HCT116 (cell line): ENCODE results near the gene DNAJC16. TPM values are rescaled to one million over a fixed set of nuclear protein-coding genes. Genes with fewer than 3 reads are reported as not detected.

Experiments used
- ATAC-seq: fragments of 200-7000 bp; cut with Tn5 transposase; 2 replicates; pipeline ENCODE4 v1.9.1; 2020; ENCODE audit warnings: mild to moderate bottlenecking, moderate library complexity
- BruUV-seq: library from RNA; stranded (reverse); fragments of 400-500 nt; replicated peaks from 2 replicates; lab custom pipeline; 2021; lab: Mats Ljungman, UMichigan
- CTCF ChIA-PET: fragments of 300-600 bp; sonication (Branson Sonifier 250); formaldehyde crosslinking; loops from one replicate; lab custom pipeline; 2021; ENCODE audit warnings: antibody characterized with exemption; lab: Charles Lee
- POLR2A ChIA-PET: fragments of 300-600, 350-600 bp; sonication (Branson Sonifier 250); formaldehyde crosslinking; loops from one replicate; lab custom pipeline; 2021; ENCODE audit warnings: antibody characterized with exemption; lab: Charles Lee
- RAD21 ChIA-PET, 2 experiments: fragments of 300-600 bp; sonication (Branson Sonifier 250); formaldehyde crosslinking; loops; one replicate each; lab custom pipeline; 2023; ENCODE audit warnings: low total read pairs in 2 of 2; ENCODE audit not compliant: uncharacterized antibody in 2 of 2, unreplicated experiment in 2 of 2, low non-redundant PET in 1 of 2; lab: Charles Lee
- DNase-seq: peaks from one replicate; pipeline ENCODE4 v3.0.0-alpha.2; 2010; ENCODE audit warnings: low read depth, low spot score
- H2AFZ ChIP-seq: fragments of 200-600 bp; shearing (Covaris generic), sonication (generic); 2 replicates; pipeline ENCODE4 v1.6.1; 2017; ENCODE audit warnings: low read depth, mixed run types, mixed read lengths, antibody characterized with exemption, low read length; ENCODE audit not compliant: poor library complexity, severe bottlenecking
- H3K27ac ChIP-seq: 2 replicates; pipeline ENCODE4 v1.5.1; 2012; ENCODE audit warnings: low read depth, low read length
- H3K27me3 ChIP-seq: fragments of 200-600 bp; sonication (generic); 2 replicates; pipeline ENCODE4 v1.6.1; 2016; ENCODE audit warnings: mixed run types, low read length, mixed read lengths; ENCODE audit not compliant: insufficient read depth
- H3K36me3 ChIP-seq, 2 experiments: fragments of 200-500 bp in 1 of 2; fragments of 200-600 bp in 1 of 2; sonication (Bioruptor generic) in 1 of 2; sonication (generic) in 1 of 2; 2 replicates each; pipeline versions ENCODE4 v1.5.1 to v1.6.1; 2014 to 2016; ENCODE audit warnings: low read length in 2 of 2, inconsistent platforms in 1 of 2, mixed read lengths in 1 of 2, mixed run types in 1 of 2; ENCODE audit not compliant: insufficient read depth in 2 of 2, control insufficient read depth in 1 of 2
- H3K4me1 ChIP-seq, 2 experiments: fragments of 200-600 bp in 1 of 2; sonication (generic) in 1 of 2; 2 replicates each; pipeline versions ENCODE4 v1.5.1 to v1.6.1; 2012 to 2017; ENCODE audit warnings: low read length in 2 of 2, inconsistent platforms in 1 of 2, mild to moderate bottlenecking in 1 of 2, mixed read lengths in 1 of 2, mixed run types in 1 of 2, moderate library complexity in 1 of 2; ENCODE audit not compliant: insufficient read depth in 2 of 2, control insufficient read depth in 1 of 2
- H3K4me2 ChIP-seq: fragments of 200-600 bp; sonication (generic); 2 replicates; pipeline ENCODE4 v1.6.1; 2017; ENCODE audit warnings: mixed run types, low read length, mixed read lengths
- H3K4me3 ChIP-seq, 2 experiments: fragments of 200-600 bp in 1 of 2; sonication (generic) in 1 of 2; replicated peaks in 1 of 2; 2 replicates each; pipeline ENCODE4 v1.5.1; 2011 to 2016; ENCODE audit warnings: low read length in 2 of 2, control low read depth in 1 of 2, low read depth in 1 of 2, mild to moderate bottlenecking in 1 of 2, mixed read lengths in 1 of 2, mixed run types in 1 of 2
- H3K79me2 ChIP-seq: fragments of 200-600 bp; sonication (generic); 2 replicates; pipeline ENCODE4 v1.6.1; 2017; ENCODE audit warnings: mild to moderate bottlenecking, mixed run types, low read length, moderate library complexity, mixed read lengths; ENCODE audit not compliant: insufficient read depth
- H3K9ac ChIP-seq: fragments of 200-600 bp; sonication (generic); 2 replicates; pipeline ENCODE4 v1.6.1; 2016; ENCODE audit warnings: low read length, mixed read lengths
- H3K9me2 ChIP-seq: fragments of 200-600 bp; sonication (generic), shearing (Covaris generic); 2 replicates; pipeline ENCODE4 v1.6.1; 2017; ENCODE audit warnings: mixed run types, mild to moderate bottlenecking, moderate library complexity; ENCODE audit not compliant: insufficient read depth
- H3K9me3 ChIP-seq, 2 experiments: fragments of 200-500 bp in 1 of 2; fragments of 200-600 bp in 1 of 2; sonication (Bioruptor generic) in 1 of 2; sonication (generic) in 1 of 2; 2 replicates each; pipeline ENCODE4 v1.6.1; 2014 to 2017; ENCODE audit warnings: low read length in 2 of 2, mixed read lengths in 2 of 2, inconsistent platforms in 1 of 2, low read depth in 1 of 2, mild to moderate bottlenecking in 1 of 2, mixed run types in 1 of 2, moderate library complexity in 1 of 2; ENCODE audit not compliant: control insufficient read depth in 1 of 2, insufficient read depth in 1 of 2
- H4K20me1 ChIP-seq: fragments of 200-600 bp; sonication (generic), shearing (Covaris generic); 2 replicates; pipeline ENCODE4 v1.6.1; 2017; ENCODE audit warnings: mixed run types, mild to moderate bottlenecking, moderate library complexity; ENCODE audit not compliant: insufficient read depth
- EGR1 ChIP-seq: IDR thresholded peaks from 2 replicates; pipeline ENCODE4 v1.6.1; 2012; ENCODE audit warnings: low read depth
- FOSL1 ChIP-seq: IDR thresholded peaks from 2 replicates; pipeline ENCODE4 v1.6.1; 2012; ENCODE audit warnings: low read depth
- POLR2AphosphoS5 ChIP-seq: IDR thresholded peaks from 2 replicates; pipeline ENCODE4 v1.6.1; 2011; ENCODE audit warnings: mild to moderate bottlenecking, low read depth, low read length, moderate library complexity
- RAD21 ChIP-seq: IDR thresholded peaks from 2 replicates; pipeline ENCODE4 v1.6.1; 2012; ENCODE audit warnings: low read depth, mild to moderate bottlenecking
- SP1 ChIP-seq: IDR thresholded peaks from 2 replicates; pipeline ENCODE4 v1.6.1; 2012; ENCODE audit warnings: low read depth
- intact Hi-C: fragments of 100-400 bp; cut with micrococcal nuclease; formaldehyde crosslinking; loops from 2 replicates; pipeline ENCODE4 v1.10.0; 2022
- total RNA-seq: library from RNA; stranded (reverse); gene quantifications from one replicate; pipeline ENCODE4 v1.2.1, GENCODE V29; 2021; ENCODE audit not compliant: unreplicated experiment
- TF ChIP-seq, protein P1 (sequence below): IDR thresholded peaks from 2 replicates; pipeline ENCODE4 v1.6.1; 2011; ENCODE audit warnings: mild to moderate bottlenecking, low read length, moderate library complexity; ENCODE audit not compliant: insufficient replicate concordance; ENCODE audit errors: extremely low read depth
- TF ChIP-seq, protein P2 (sequence below): IDR thresholded peaks from 2 replicates; pipeline ENCODE4 v1.6.1; 2012; ENCODE audit warnings: low read depth

Gene DNAJC16
- total RNA-seq, 1 experiment from 2014 or later: 20.6 TPM

DNA sequence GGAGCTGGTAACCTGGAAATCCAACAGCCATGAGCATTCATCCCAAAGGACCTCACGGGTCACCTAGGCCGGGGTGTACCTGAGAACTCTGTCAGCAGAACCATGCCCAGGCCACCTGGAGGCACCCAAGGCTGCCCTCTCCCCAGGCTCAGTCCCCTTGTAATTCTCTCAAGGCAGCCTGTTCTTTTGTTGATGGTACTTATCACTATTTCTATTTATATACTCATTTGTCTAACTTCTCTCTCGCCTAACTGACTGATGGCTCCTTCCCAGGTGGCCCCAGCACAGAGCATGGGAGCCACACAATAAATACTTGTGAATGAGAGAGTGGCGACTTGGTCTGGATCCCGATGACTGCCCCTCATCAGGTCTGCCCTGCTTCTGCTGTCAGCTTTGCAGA lies 19.4 kb upstream of the DNAJC16 start:
- Histone ChIP-seq H3K4me3 (no peak overlapping the region), H3K9ac (no peak overlapping the region), H3K36me3 (no peaks in the 10 kb centered on the region), H3K79me2 (no peaks in the 10 kb centered on the region), H3K27me3 (no peaks in the 10 kb centered on the region), H3K4me1 (no peaks in the 10 kb centered on the region), H3K27ac (no peak overlapping the region), H4K20me1 (no peaks in the 10 kb centered on the region), H3K9me3 (no peaks in the 10 kb centered on the region), H3K9me2 (no peaks in the 10 kb centered on the region), H2AFZ (no peak overlapping the region), H3K4me2 (no peak overlapping the region)
- DNase-seq: no peak
- ChIA-PET CTCF (no interaction called here), POLR2A (no interaction called here), RAD21 (no interaction called here)
- TF ChIP-seq SP1 (no peak), FOSL1 (no peak), EGR1 (no peak), RAD21 (no peak), POLR2AphosphoS5 (no peak)
- TF ChIP-seq, protein P1, sequence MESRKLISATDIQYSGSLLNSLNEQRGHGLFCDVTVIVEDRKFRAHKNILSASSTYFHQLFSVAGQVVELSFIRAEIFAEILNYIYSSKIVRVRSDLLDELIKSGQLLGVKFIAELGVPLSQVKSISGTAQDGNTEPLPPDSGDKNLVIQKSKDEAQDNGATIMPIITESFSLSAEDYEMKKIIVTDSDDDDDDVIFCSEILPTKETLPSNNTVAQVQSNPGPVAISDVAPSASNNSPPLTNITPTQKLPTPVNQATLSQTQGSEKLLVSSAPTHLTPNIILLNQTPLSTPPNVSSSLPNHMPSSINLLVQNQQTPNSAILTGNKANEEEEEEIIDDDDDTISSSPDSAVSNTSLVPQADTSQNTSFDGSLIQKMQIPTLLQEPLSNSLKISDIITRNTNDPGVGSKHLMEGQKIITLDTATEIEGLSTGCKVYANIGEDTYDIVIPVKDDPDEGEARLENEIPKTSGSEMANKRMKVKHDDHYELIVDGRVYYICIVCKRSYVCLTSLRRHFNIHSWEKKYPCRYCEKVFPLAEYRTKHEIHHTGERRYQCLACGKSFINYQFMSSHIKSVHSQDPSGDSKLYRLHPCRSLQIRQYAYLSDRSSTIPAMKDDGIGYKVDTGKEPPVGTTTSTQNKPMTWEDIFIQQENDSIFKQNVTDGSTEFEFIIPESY: no peak
- TF ChIP-seq, protein P2, sequence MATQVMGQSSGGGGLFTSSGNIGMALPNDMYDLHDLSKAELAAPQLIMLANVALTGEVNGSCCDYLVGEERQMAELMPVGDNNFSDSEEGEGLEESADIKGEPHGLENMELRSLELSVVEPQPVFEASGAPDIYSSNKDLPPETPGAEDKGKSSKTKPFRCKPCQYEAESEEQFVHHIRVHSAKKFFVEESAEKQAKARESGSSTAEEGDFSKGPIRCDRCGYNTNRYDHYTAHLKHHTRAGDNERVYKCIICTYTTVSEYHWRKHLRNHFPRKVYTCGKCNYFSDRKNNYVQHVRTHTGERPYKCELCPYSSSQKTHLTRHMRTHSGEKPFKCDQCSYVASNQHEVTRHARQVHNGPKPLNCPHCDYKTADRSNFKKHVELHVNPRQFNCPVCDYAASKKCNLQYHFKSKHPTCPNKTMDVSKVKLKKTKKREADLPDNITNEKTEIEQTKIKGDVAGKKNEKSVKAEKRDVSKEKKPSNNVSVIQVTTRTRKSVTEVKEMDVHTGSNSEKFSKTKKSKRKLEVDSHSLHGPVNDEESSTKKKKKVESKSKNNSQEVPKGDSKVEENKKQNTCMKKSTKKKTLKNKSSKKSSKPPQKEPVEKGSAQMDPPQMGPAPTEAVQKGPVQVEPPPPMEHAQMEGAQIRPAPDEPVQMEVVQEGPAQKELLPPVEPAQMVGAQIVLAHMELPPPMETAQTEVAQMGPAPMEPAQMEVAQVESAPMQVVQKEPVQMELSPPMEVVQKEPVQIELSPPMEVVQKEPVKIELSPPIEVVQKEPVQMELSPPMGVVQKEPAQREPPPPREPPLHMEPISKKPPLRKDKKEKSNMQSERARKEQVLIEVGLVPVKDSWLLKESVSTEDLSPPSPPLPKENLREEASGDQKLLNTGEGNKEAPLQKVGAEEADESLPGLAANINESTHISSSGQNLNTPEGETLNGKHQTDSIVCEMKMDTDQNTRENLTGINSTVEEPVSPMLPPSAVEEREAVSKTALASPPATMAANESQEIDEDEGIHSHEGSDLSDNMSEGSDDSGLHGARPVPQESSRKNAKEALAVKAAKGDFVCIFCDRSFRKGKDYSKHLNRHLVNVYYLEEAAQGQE: no peak
- BruUV-seq: no TSS peak
- intact Hi-C loops: no loop called here
- ATAC-seq: no peak
